Loucy (cell line): ENCODE results near the gene OSM.

ENCODE experiments used
- H2AFZ ChIP-seq: fragments of 200-600 bp; sonication (generic); 2 replicates; pipeline ENCODE4 v1.6.0; 2016; ENCODE audit warnings: antibody characterized with exemption, mild to moderate bottlenecking, low read length, moderate library complexity
- H3F3A ChIP-seq: fragments of 200-600 bp; 2 replicates; pipeline ENCODE4 v1.6.0; 2016; ENCODE audit warnings: antibody characterized with exemption, low read depth, mild to moderate bottlenecking
- H3K27me3 ChIP-seq: fragments of 200-600 bp; sonication (generic); 2 replicates; pipeline ENCODE4 v1.6.1; 2014; ENCODE audit warnings: low read length, mild to moderate bottlenecking; ENCODE audit not compliant: insufficient read depth, poor library complexity, severe bottlenecking
- H3K36me3 ChIP-seq: fragments of 200-600 bp; sonication (generic); 2 replicates; pipeline ENCODE4 v1.6.1; 2016; ENCODE audit warnings: low read length; ENCODE audit not compliant: insufficient read depth
- H3K4me1 ChIP-seq: fragments of 200-600 bp; sonication (generic); 2 replicates; pipeline ENCODE4 v1.5.1; 2014; ENCODE audit warnings: low read length, mild to moderate bottlenecking; ENCODE audit not compliant: insufficient read depth, poor library complexity, severe bottlenecking
- H3K4me2 ChIP-seq: fragments of 200-600 bp; sonication (generic); 2 replicates; pipeline ENCODE4 v1.6.0; 2014; ENCODE audit warnings: antibody characterized with exemption, low read length, low read depth, mild to moderate bottlenecking; ENCODE audit not compliant: poor library complexity, severe bottlenecking
- H3K4me3 ChIP-seq: fragments of 200-600 bp; sonication (generic); 2 replicates; pipeline ENCODE4 v1.5.1; 2014; ENCODE audit warnings: low read length, mild to moderate bottlenecking, mixed read lengths; ENCODE audit not compliant: poor library complexity, severe bottlenecking
- H3K79me2 ChIP-seq: fragments of 200-600 bp; sonication (generic); 2 replicates; pipeline ENCODE4 v1.6.1; 2014; ENCODE audit warnings: low read length; ENCODE audit not compliant: insufficient read depth
- H3K9ac ChIP-seq: fragments of 200-600 bp; sonication (generic); 2 replicates; pipeline ENCODE4 v1.6.0; 2014; ENCODE audit warnings: mild to moderate bottlenecking, low read depth, low read length, moderate library complexity; ENCODE audit not compliant: poor library complexity, severe bottlenecking
- H3K9me2 ChIP-seq: fragments of 200-600 bp; sonication (generic); replicated peaks from 2 replicates; pipeline ENCODE4 v1.6.1; 2016; ENCODE audit warnings: low read depth, low read length, mixed read lengths
- H3K9me3 ChIP-seq: fragments of 200-600 bp; sonication (generic); 2 replicates; pipeline ENCODE4 v1.6.1; 2014; ENCODE audit warnings: mild to moderate bottlenecking, antibody characterized with exemption, low read length, low read depth; ENCODE audit not compliant: insufficient read depth
- H4K20me1 ChIP-seq: fragments of 200-600 bp; sonication (generic); 2 replicates; pipeline ENCODE4 v1.6.0; 2014; ENCODE audit warnings: antibody characterized with exemption, low read length, mild to moderate bottlenecking; ENCODE audit not compliant: insufficient read depth, poor library complexity, severe bottlenecking
- EZH2phosphoT487 ChIP-seq: fragments of 200-600 bp; IDR thresholded peaks from 2 replicates; pipeline ENCODE4 v1.6.1; 2018; ENCODE audit warnings: antibody characterized with exemption, mild to moderate bottlenecking, moderate library complexity, borderline replicate concordance
- TF ChIP-seq, protein P1 (sequence below): fragments of 200-600 bp; sonication (generic); conservative IDR thresholded peaks from 2 replicates; pipeline ENCODE4 v1.5.1; 2014; ENCODE audit warnings: mild to moderate bottlenecking, antibody characterized with exemption, low read length

Gene OSM

DNA sequence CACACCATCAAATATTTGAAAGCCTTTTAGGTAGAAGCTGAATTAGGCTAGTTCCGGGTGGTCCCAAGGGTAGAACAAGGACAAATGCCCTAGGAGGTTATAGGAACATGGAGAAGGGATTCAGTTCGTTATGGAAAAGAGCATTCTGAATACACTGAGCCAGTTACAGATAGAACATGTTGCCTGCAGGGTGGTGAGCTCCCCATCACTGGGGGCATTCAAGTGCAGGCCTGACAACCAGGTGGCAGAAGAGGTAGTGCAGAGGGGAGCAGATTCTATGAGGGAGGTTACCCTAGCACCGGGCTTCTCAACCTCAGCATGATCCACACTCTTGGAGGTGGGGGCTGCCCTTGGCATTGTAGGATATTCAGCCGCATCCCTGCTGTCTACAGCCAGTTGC lies 44.3 kb downstream of the OSM start:
- Histone ChIP-seq H3K79me2 (no peaks in the 10 kb centered on the region), H3K36me3 (no peaks in the 10 kb centered on the region), H3K9me3 (no peaks in the 10 kb centered on the region), H3K9ac (no peak overlapping the region), H3K4me3 (no peak overlapping the region), H3K9me2 (no peaks in the 10 kb centered on the region), H2AFZ (no peak overlapping the region), H3K4me1 (peaks cover 40% of the 10 kb centered on the region), H3K4me2 (no peak overlapping the region), H4K20me1 (no peaks in the 10 kb centered on the region), H3K27me3 (no peaks in the 10 kb centered on the region), H3F3A (no peaks in the 10 kb centered on the region)
- TF ChIP-seq, protein P1, sequence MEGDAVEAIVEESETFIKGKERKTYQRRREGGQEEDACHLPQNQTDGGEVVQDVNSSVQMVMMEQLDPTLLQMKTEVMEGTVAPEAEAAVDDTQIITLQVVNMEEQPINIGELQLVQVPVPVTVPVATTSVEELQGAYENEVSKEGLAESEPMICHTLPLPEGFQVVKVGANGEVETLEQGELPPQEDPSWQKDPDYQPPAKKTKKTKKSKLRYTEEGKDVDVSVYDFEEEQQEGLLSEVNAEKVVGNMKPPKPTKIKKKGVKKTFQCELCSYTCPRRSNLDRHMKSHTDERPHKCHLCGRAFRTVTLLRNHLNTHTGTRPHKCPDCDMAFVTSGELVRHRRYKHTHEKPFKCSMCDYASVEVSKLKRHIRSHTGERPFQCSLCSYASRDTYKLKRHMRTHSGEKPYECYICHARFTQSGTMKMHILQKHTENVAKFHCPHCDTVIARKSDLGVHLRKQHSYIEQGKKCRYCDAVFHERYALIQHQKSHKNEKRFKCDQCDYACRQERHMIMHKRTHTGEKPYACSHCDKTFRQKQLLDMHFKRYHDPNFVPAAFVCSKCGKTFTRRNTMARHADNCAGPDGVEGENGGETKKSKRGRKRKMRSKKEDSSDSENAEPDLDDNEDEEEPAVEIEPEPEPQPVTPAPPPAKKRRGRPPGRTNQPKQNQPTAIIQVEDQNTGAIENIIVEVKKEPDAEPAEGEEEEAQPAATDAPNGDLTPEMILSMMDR = no peak
- TF ChIP-seq EZH2phosphoT487 = no peak

DNA sequence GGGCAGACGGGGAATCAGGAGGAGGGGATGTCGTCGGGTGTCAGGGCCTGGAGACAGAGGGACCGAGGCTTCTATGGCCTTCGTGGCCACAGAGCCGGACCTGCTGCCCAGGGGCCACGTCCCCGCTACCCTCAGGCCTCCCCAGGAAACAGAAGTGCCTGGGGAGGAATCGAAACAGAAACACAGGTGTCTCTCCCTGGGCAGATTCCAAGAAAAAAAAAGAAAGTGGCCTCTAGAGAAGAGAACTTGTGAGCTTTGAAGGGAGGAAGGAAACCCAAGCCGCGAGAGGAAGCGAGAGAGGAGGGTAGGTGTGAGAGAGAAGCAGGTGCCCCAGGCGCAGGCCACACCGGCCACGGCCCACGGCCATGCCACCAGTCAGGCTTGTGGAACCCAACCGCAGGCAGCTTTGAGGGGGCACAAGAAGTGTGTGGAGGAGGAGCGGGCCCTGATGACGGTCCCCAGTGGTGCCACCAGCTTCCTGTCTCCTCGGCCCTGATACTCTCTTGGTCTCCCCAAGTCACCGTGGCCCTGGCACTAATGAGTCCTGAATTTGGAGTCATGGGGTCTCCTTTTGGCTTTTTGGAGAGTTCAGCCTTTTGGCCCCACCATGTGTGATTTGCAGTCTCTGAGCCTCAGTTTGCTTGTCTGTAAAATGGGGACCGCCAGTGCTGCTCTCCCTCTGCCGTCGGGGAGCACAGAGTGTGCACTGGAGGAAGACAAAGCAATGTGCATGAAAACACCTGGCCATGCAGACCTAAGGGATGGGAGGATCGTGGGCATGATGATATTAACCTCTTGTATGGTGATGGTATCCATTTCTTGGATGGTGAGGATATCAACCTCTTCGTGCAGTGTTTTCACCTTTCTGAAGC lies 45.3 kb downstream of the OSM start:
- Histone ChIP-seq H3K4me1 (peaks cover 40% of the 10 kb centered on the region), H3K79me2 (no peaks in the 10 kb centered on the region), H3K4me2 (peak overlapping the region; percentile 66), H3K4me3 (peak overlapping the region; percentile 47), H4K20me1 (no peaks in the 10 kb centered on the region), H3K9ac (peak overlapping the region; percentile 33), H3K9me3 (no peaks in the 10 kb centered on the region), H3K36me3 (no peaks in the 10 kb centered on the region), H2AFZ (no peak overlapping the region), H3K9me2 (no peaks in the 10 kb centered on the region), H3F3A (no peaks in the 10 kb centered on the region), H3K27me3 (no peaks in the 10 kb centered on the region)
- TF ChIP-seq, protein P1 = no peak
- TF ChIP-seq EZH2phosphoT487 = no peak

DNA sequence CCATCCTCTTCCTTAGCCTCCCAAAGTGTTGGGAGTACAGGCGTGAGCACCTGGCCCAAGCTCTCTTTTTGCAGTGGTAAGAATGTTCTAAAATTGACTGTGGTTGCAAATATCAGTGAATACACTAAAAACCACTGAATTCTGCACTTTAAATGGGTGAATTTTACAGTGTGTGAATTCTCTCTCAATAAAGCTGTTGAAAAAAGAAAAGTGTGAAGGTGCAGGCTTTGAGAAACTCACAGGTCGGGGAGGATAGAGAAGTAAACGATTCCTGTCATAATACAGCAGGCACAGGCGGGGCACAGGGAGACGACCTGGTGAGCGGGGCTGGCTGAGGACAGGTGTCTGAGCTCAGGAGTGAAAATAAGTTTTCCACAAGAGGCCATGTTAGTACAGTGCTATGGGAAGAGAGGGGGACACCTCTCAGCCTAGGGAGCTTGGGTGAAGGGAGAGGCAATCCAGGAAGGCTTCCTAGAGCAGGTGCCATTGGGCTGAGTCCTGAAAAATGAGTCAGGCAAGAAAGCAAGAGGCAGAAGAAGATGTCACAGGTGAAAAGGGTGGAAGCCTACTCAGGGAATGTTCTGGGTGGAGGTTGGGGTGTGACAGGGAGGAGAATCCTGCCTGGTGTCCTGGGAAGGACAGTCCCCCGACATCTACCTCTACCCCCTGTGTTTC lies 46.2 kb downstream of the OSM start:
- H3K36me3 ChIP-seq = no peaks in the 10 kb centered on the region
- no peaks in the 10 kb centered on the region for H3K27me3 ChIP-seq
- no peaks in the 10 kb centered on the region for H4K20me1 ChIP-seq
- peak overlapping the region; percentile 47 for H3K4me3 ChIP-seq
- H2AFZ ChIP-seq = no peak overlapping the region
- H3K9ac ChIP-seq = peak overlapping the region; percentile 33
- no peaks in the 10 kb centered on the region for H3K79me2 ChIP-seq
- H3K4me1 ChIP-seq = peaks cover 31% of the 10 kb centered on the region
- no peaks in the 10 kb centered on the region for H3F3A ChIP-seq
- no peaks in the 10 kb centered on the region for H3K9me3 ChIP-seq
- H3K4me2 ChIP-seq = peak overlapping the region; percentile 66
- TF ChIP-seq, protein P1 = no peak
- no peak for TF ChIP-seq EZH2phosphoT487
- no peaks in the 10 kb centered on the region for H3K9me2 ChIP-seq
